H1 (cell line): ENCODE measurements around the gene KRT84.

Experiments
- FOSL1 ChIP-seq: IDR thresholded peaks from 2 replicates; pipeline ENCODE4 v1.6.1; 2011; ENCODE audit warnings: mild to moderate bottlenecking, low read depth, low read length, moderate library complexity; ENCODE audit not compliant: insufficient read depth
- JUN ChIP-seq: IDR thresholded peaks from 2 replicates; pipeline ENCODE4 v1.6.1; 2011; ENCODE audit warnings: low read depth, mild to moderate bottlenecking, improper control_type of control experiment, low read length

- TF ChIP-seq FOSL1 (no peak), JUN (no peak)
Measured at GRCh38 chr12:52428121-52428520, 42.7 kb upstream of the KRT84 start.
